Measurements from ENCODE around the gene DOK1.

DOK1 gene

GRCh38 chr2:74603282-74604000, 48.9 kb downstream of the DOK1 start:
- no peak for FAIRE-seq

- FAIRE-seq: no peak
Measured at GRCh38 chr2:74606927-74607326, 52.4 kb downstream of the DOK1 start.

Data from A204.1 (cell line).